SU-DHL-6 (cell line): ENCODE measurements around the gene TMEM143.
"Not testable (repeated sequence)": the region's sequence is repeated elsewhere in the genome, so short reads cannot be mapped to it uniquely, and the experiment has no call there.

ENCODE experiments used
- H2AFZ ChIP-seq: fragments of 200-600 bp; sonication (generic); 2 replicates; pipeline ENCODE4 v1.6.1; 2014; ENCODE audit warnings: low read depth, mild to moderate bottlenecking, moderate library complexity, mixed read lengths, antibody characterized with exemption, low read length; ENCODE audit not compliant: severe bottlenecking
- H3F3A ChIP-seq: fragments of 200-600 bp; shearing (Covaris generic); 2 replicates; pipeline ENCODE4 v1.6.0; 2016; ENCODE audit warnings: antibody characterized with exemption, mild to moderate bottlenecking; ENCODE audit not compliant: insufficient read depth
- H3K27ac ChIP-seq: fragments of 200-600 bp; sonication (generic); 2 replicates; pipeline ENCODE4 v1.5.1; 2016; ENCODE audit warnings: low read depth, mild to moderate bottlenecking, low read length, moderate library complexity, mixed read lengths
- H3K27me3 ChIP-seq: fragments of 200-600 bp; sonication (generic), shearing (Covaris generic); 2 replicates; pipeline ENCODE4 v1.6.0; 2014; ENCODE audit warnings: mild to moderate bottlenecking, low read length
- H3K36me3 ChIP-seq: fragments of 200-600 bp; sonication (generic); 2 replicates; pipeline ENCODE4 v1.6.1; 2014; ENCODE audit warnings: mild to moderate bottlenecking, low read length, mixed read lengths
- H3K4me2 ChIP-seq: fragments of 300-600, 200-600 bp; shearing (Covaris generic), sonication (generic); 2 replicates; pipeline ENCODE4 v1.6.0; 2014; ENCODE audit warnings: low read length, low read depth, mild to moderate bottlenecking; ENCODE audit not compliant: poor library complexity, severe bottlenecking
- H3K4me3 ChIP-seq: fragments of 200-600 bp; sonication (generic); 2 replicates; pipeline ENCODE4 v1.5.1; 2014; ENCODE audit warnings: antibody characterized with exemption, low read length, mild to moderate bottlenecking, mixed read lengths; ENCODE audit not compliant: insufficient read depth, poor library complexity, severe bottlenecking
- H3K79me2 ChIP-seq: fragments of 200-600 bp; sonication (generic); 2 replicates; pipeline ENCODE4 v1.6.1; 2014; ENCODE audit warnings: mild to moderate bottlenecking, low read length, moderate library complexity; ENCODE audit not compliant: insufficient read depth
- H3K9ac ChIP-seq: fragments of 200-600 bp; sonication (generic); 2 replicates; pipeline ENCODE4 v1.7.0; 2014; ENCODE audit warnings: mild to moderate bottlenecking, low read length
- H3K9me2 ChIP-seq: fragments of 200-600 bp; sonication (generic); replicated peaks from 2 replicates; pipeline ENCODE4 v1.6.1; 2014; ENCODE audit warnings: low read length; ENCODE audit not compliant: insufficient read depth
- H3K9me3 ChIP-seq: fragments of 200-600 bp; sonication (generic); 2 replicates; pipeline ENCODE4 v1.6.1; 2014; ENCODE audit warnings: low read length, mixed read lengths; ENCODE audit not compliant: insufficient read depth
- H4K20me1 ChIP-seq: fragments of 200-600 bp; sonication (generic); 2 replicates; pipeline ENCODE4 v1.6.1; 2014; ENCODE audit warnings: low read depth, mild to moderate bottlenecking, antibody characterized with exemption, low read length, moderate library complexity, mixed read lengths
- CTCF ChIP-seq: fragments of 200-600 bp; sonication (generic); IDR thresholded peaks from one replicate; pipeline ENCODE4 v1.5.1; 2017; ENCODE audit warnings: antibody characterized with exemption, mild to moderate bottlenecking, low read length, moderate library complexity; ENCODE audit not compliant: insufficient read depth, poor library complexity, severe bottlenecking
- EZH2phosphoT487 ChIP-seq: fragments of 200-600 bp; sonication (generic), shearing (Covaris generic); conservative IDR thresholded peaks from 2 replicates; pipeline ENCODE4 v1.6.1; 2018; ENCODE audit warnings: mild to moderate bottlenecking, antibody characterized with exemption, low read length, moderate library complexity, mixed read lengths

Gene TMEM143

GRCh38 chr19:48378194-48378570, 14.4 kb upstream of the TMEM143 start:
- no peaks in the 10 kb centered on the region for H3F3A ChIP-seq
- H3K4me2 ChIP-seq: no peak overlapping the region
- H4K20me1 ChIP-seq: no peaks in the 10 kb centered on the region
- no peaks in the 10 kb centered on the region for H3K9me2 ChIP-seq
- no peaks in the 10 kb centered on the region for H3K36me3 ChIP-seq
- no peaks in the 10 kb centered on the region for H3K27me3 ChIP-seq
- no peak overlapping the region for H2AFZ ChIP-seq
- H3K9me3 ChIP-seq: no peaks in the 10 kb centered on the region
- TF ChIP-seq CTCF: no peak
- TF ChIP-seq EZH2phosphoT487: no peak
- no peak overlapping the region for H3K9ac ChIP-seq
- H3K4me3 ChIP-seq: no peak overlapping the region
- no peak overlapping the region for H3K27ac ChIP-seq
- H3K79me2 ChIP-seq: no peaks in the 10 kb centered on the region

- no peaks in the 10 kb centered on the region for H3K9me3 ChIP-seq
- no peaks in the 10 kb centered on the region for H3F3A ChIP-seq
- no peak overlapping the region for H2AFZ ChIP-seq
- H3K79me2 ChIP-seq: no peaks in the 10 kb centered on the region
- H3K4me3 ChIP-seq: no peak overlapping the region
- H3K4me2 ChIP-seq: no peak overlapping the region
- no peak overlapping the region for H3K27ac ChIP-seq
- no peak for TF ChIP-seq EZH2phosphoT487
- no peak for TF ChIP-seq CTCF
- H4K20me1 ChIP-seq: no peaks in the 10 kb centered on the region
- no peaks in the 10 kb centered on the region for H3K9me2 ChIP-seq
- no peaks in the 10 kb centered on the region for H3K27me3 ChIP-seq
- no peak overlapping the region for H3K9ac ChIP-seq
- H3K36me3 ChIP-seq: no peaks in the 10 kb centered on the region
Measured at GRCh38 chr19:48373567-48373966, 9.8 kb upstream of the TMEM143 start.

GRCh38 chr19:48372904-48373303, 9.2 kb upstream of the TMEM143 start:
- H3K79me2 ChIP-seq: no peaks in the 10 kb centered on the region
- no peak overlapping the region for H3K4me3 ChIP-seq
- no peak overlapping the region for H3K4me2 ChIP-seq
- H4K20me1 ChIP-seq: no peaks in the 10 kb centered on the region
- no peak overlapping the region for H3K9ac ChIP-seq
- no peaks in the 10 kb centered on the region for H3F3A ChIP-seq
- H3K9me3 ChIP-seq: no peaks in the 10 kb centered on the region
- H3K36me3 ChIP-seq: no peaks in the 10 kb centered on the region
- TF ChIP-seq EZH2phosphoT487: no peak
- no peak for TF ChIP-seq CTCF
- H3K9me2 ChIP-seq: no peaks in the 10 kb centered on the region
- no peaks in the 10 kb centered on the region for H3K27me3 ChIP-seq
- H3K27ac ChIP-seq: no peak overlapping the region
- no peak overlapping the region for H2AFZ ChIP-seq

GRCh38 chr19:48371771-48372170, 8.0 kb upstream of the TMEM143 start:
- not testable (repeated sequence) for H3F3A ChIP-seq, H3K9ac ChIP-seq, H3K4me3 ChIP-seq, H4K20me1 ChIP-seq, H3K27ac ChIP-seq, H3K9me2 ChIP-seq, H3K79me2 ChIP-seq, H3K9me3 ChIP-seq, H3K36me3 ChIP-seq, H2AFZ ChIP-seq, H3K4me2 ChIP-seq, H3K27me3 ChIP-seq
